ENCODE measurements around the gene CYP27B1.
"Not testable (repeated sequence)": the region's sequence is repeated elsewhere in the genome, so short reads cannot be mapped to it uniquely, and the experiment has no call there.

The CYP27B1 gene

DNA sequence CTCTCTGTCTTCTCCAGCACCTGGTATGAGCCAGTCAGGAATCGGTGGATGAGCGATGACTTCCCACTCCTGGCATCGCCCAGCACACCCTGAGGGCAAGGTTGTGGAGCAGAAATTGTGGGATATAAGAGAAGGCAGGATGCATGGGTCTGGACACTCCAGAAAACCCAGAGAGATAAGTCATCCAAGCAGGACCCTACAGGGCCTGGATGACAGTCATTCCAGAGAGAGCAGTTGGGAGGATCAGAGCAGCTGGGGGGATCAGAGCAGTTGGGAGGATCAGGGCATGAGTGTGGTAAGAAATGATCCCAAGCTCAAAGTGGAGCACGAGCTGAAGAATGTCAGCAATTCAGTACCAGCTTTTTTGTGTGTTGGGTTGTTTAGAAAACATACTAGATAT is 32.3 kb downstream of the CYP27B1 start:
- no peak for DNase-seq

GRCh38 chr12:57733928-57734327 is 33.0 kb downstream of the CYP27B1 start:
- no peak for DNase-seq

GRCh38 chr12:57732726-57733593 is 33.9 kb downstream of the CYP27B1 start:
- DNase-seq, result no peak

DNA sequence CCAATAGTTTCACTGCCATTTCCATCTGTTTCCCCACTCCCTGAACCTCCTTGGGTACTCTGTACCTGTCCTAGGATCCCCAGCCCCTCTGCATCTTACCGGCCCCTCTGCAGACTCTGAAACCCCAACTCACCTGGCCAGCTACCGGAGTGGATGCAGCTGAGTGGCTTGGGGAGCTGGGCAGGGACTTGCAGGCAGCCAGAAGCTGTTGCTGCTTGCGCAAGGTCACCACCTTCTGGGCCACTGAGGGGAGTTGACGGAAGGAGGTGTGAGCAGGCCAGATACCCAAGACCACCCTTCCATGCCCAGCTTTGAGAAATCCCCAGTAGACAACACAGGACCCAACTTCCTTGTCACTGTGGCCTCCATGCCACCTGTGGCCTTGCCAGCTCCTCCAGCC is 34.6 kb downstream of the CYP27B1 start:
- no peak for DNase-seq

- no peak for DNase-seq
Observed at GRCh38 chr12:57731411-57732080, 35.3 kb downstream of the CYP27B1 start.

DNA sequence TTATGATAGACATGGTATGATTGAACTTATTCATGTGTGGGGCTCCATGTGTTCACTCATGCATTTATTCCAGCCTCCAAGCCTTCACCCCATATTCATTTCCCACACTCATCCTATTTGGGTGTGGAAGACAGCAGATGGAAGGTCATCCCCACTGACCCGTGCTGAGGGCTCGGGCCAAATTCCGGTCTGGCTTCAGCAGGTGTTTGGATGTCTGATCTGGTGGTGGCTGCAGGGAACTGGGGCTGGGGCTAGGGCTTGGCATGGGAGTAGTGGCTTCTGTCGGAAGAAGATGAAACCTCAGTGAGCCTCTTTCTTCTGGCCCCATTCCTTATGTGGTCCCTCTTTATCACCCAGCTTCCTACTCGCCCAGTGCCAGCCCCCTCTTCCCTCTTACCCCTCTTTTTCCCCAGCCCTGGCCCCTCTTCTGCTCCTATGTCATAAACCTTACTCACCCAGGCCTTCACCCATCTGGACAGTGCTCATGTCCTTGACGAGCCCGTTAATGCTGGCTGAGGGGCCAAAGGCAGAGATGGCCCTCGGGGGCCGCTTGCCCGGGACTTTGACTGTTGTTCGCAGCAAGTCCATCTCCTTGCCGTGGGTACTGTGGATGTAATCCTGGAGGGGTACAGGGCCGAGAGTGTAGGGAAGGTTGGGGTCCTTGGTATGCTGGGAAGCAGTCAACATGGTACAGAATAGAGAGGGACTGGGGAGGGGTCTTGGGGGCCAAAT is 36.4 kb downstream of the CYP27B1 start:
- DNase-seq, result no peak

- DNase-seq, result no peak
Observed at GRCh38 chr12:57729321-57729844, 37.5 kb downstream of the CYP27B1 start.

DNA sequence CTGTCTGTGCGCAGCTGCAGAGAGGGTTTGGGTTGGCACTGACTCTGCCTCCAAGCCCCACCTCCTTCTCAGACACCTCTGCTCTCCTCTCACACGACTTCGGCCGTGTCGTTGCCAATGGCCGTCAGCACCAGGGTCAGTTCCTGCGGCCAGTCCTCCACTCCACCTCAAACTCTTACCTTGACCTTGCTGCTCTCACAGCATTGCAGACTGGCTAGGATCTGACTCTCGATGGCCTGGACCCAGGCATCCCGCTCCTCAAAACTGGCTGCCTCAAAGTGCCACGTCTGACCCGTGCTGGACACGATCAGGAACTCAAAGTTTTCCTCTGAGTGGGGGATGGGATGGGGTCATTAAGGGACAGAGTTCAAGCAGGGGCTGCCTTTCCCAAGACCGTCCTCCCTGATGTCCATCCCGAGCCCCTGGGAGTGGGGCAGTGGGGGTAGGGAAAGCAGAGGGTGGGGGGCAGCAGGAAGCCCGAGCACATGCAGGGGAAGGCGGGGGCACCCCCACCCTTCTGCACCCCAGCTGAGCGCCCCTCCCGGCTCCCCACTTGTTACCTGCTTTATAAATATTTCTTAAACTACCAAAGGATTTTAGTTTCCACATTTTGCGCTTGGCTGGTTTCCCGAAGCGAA is 39.0 kb downstream of the CYP27B1 start:
- DNase-seq, result no peak

- no peak for DNase-seq
Observed at GRCh38 chr12:57726884-57727757, 39.8 kb downstream of the CYP27B1 start.

GRCh38 chr12:57726151-57726883 is 40.6 kb downstream of the CYP27B1 start:
- no peak for DNase-seq

- DNase-seq, result no peak
Observed at GRCh38 chr12:57725851-57726150, 41.1 kb downstream of the CYP27B1 start.

DNA sequence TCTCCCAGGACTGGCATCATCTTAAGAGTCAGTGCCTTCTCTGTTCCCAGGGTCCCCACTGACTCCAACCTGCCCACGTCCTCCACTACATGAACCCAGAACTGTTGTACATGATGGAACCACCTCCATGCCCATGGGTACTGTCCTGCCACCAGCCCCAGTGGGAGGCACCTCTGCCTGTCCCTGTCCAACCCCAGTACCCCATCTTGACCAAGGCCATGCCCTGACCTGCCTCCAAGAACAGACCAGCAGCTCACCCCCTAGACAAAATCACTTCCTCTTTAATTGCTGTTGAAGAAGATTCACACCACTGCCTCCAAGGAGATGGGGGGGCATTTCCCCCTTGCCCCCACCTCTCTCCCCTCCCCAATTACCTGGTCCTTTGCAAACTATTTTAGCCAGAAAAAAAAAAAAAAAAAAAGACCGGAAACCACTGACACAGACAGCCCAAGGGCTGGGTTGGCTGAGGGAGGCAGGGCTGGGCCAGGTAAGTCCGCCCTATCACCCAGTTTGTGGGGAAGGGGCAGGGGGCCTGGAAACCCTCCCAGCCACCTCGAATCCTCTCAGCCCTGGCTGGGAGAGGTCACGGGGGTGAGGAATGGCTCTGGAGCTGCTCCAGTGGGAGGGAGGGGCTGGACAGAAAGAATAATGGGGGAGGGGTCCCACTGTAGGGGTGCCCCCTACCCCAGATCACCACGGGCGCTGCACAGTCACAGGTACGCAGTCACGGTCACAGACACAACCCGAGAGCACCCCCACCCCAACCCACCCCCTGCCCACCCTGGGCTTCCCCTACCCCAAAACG is 41.7 kb downstream of the CYP27B1 start:
- no peak for DNase-seq

DNA sequence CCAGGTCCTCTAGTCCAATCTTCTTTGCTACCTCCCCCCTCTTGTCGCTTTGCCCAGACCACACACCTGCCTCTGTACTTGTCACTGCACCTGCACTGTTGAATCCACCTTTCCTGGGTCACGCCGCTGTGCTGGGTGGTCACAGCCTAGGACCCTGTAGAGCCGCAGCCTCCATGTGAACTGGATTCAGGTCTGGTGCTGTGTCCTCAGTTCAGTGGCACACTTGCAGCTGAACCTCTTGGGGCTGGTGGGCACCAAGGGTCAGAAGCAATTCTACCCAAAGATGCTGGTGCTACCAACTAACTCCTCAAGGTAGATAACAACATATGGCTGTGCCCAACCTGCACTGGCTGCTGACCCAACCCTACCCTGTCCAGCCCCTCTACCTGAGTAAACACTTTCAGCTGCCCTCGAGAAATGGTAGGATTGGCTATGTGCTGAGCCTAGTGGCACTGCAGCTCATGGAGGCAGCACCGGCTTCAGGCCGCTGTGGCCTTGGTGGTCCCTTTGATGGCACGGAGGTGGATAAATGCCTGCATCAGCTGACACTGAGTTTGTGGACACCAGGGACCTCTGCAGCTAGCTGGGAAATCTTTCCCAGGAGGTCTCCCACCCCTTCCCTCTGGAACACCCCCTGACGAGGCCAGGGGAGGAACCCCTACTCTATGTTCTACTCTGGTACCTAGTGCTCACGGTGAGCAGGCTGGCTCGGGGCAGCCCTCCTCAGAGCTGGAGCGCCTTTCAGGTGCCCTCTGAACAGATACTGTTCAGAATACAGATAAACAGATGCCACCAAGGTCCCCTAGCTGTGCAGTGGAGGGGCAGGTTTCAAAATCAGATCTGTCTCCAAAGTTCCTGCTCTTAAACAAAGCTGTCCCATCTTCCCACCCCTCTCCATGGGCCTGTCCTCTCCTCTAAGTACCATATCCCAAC is 42.6 kb downstream of the CYP27B1 start:
- no peak for DNase-seq

- no peak for DNase-seq
Observed at GRCh38 chr12:57723630-57723962, 43.3 kb downstream of the CYP27B1 start.

- no peak for DNase-seq
Observed at GRCh38 chr12:57722716-57723629, 43.9 kb downstream of the CYP27B1 start.

DNA sequence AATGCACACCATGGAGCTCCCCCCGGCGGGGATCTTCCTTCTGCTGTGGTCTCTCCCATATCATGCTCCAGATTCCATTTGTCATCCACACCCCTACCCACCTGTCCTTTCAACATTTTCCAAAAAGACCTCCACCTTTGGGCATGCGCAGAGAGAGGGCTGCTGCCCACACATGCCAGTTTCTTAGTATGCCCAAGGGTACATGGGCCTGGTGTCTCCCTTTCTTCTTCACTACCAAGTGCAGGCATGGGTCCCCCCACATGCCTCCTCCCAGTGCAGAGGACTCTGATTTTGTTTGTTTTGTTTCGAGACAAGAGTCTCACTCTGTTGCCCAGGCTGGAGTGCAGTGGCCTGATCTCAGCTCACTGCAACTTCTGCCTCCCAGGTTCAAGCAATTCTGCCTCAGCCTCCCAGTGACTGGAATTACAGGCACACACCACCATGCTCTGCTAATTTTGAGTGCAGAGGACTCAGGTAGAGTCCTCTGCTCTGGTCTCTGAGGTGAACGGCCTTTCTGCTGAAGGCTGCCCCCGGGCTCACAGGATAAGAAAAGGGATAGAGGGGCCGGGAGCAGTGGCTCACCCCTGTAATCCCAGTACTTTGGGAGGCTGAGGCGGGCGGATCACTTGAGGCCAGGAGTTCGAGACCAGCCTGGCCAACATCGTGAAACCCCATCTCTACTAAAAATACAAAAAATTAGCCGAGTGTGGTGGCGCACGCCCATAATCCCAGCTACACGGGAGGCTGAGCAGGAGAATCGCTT is 44.9 kb downstream of the CYP27B1 start:
- not testable (repeated sequence) for DNase-seq
